Prostate gland (tissue), 2 donors: ENCODE results near the gene SRGAP1. TPM values are rescaled to one million over a fixed set of nuclear protein-coding genes. Genes with fewer than 3 reads are reported as not detected.
A peak's percentile ranks its signal among the peaks of the same experiment; 100 is the strongest.

Source experiments
- DNase-seq: peaks from one replicate; pipeline ENCODE4 v3.0.0-alpha.2; 2019; ENCODE audit warnings: low spot score
- H3K27ac ChIP-seq, 2 donors: fragments of 200-600 bp; sonication (generic); 2 replicates each; pipeline ENCODE4 v1.5.1; 2017 to 2019
- H3K27me3 ChIP-seq: fragments of 200-600 bp; sonication (generic); replicated peaks from 2 replicates; pipeline ENCODE4 v1.5.1; 2019; ENCODE audit not compliant: insufficient read depth
- H3K36me3 ChIP-seq, 2 donors: fragments of 200-600 bp; sonication (generic); 1 replicate in 1 of 2; 2 replicates in 1 of 2; pipeline versions ENCODE4 v1.5.1 to v1.8.1; 2017 to 2019
- H3K4me1 ChIP-seq: fragments of 200-600 bp; sonication (generic); replicated peaks from 2 replicates; pipeline ENCODE4 v1.5.1; 2019
- H3K4me3 ChIP-seq, 2 donors: fragments of 200-600 bp; sonication (generic); 2 replicates each; pipeline ENCODE4 v1.5.1; 2017 to 2019
- H3K9me3 ChIP-seq: fragments of 200-600 bp; sonication (generic); 2 replicates; pipeline ENCODE4 v1.5.1; 2017
- CTCF ChIP-seq, 4 experiments: fragments of 200-600 bp in 2 of 4; fragments of 450-650 bp in 2 of 4; sonication (generic) in 2 of 4; IDR thresholded peaks; 1 replicate in 3 of 4; 2 replicates in 1 of 4; pipeline ENCODE4 v1.5.1; 2016 to 2019; ENCODE audit warnings: antibody characterized with exemption in 4 of 4, mild to moderate bottlenecking in 2 of 4, moderate library complexity in 2 of 4
- POLR2A ChIP-seq: fragments of 450-650 bp; IDR thresholded peaks from one replicate; pipeline ENCODE4 v1.6.1; 2016; ENCODE audit warnings: antibody characterized with exemption, mild to moderate bottlenecking
- POLR2AphosphoS5 ChIP-seq: sonication (generic); formaldehyde crosslinking; IDR thresholded peaks from one replicate; pipeline ENCODE4 v1.6.1; 2017; ENCODE audit warnings: antibody characterized with exemption
- WGBS: methylation state at CpG from one replicate; pipeline ENCODE4 v1.1.5; 2018; 5-methylcytosine and 5-hydroxymethylcytosine counted together
- intact Hi-C: fragments of 100-400 bp; cut with DNase I; formaldehyde crosslinking; loops from one replicate; pipeline ENCODE4 v1.14.2; 2022
- total RNA-seq, 2 donors: library from RNA; depleted of rRNA; stranded (reverse); fragments of >200 nt; gene quantifications; one replicate each; pipeline ENCODE4 v1.1.0, GENCODE V29; 2016

SRGAP1 gene
- total RNA-seq, 2 donors from 2014 or later = 4.6 to 16.1 TPM

GRCh38 chr12:63948211-63948610 is 103.7 kb downstream of the SRGAP1 start:
- no peak for TF ChIP-seq POLR2A
- no peak for TF ChIP-seq CTCF (IDR thresholded peaks at IDR 0.05)
- no peak for TF ChIP-seq POLR2AphosphoS5

DNA sequence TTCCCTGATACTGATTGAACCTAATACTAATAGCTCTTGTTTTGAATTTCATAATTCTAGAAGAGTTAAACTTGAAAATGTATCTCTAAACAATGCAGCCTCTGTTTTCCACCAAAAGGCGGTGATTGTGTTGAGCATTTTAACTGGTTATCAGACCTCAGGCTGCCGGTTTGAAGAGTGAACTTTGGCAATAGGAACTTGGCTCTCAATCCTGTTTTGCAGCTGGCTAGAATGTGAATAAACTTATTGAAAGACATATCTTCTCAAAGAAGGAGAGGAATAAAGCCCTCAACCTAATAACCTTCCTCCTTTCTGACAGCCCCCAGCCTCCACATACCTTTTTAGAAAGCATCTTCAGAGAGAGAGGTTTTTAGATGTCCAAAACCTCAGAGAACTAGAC is 105.4 kb downstream of the SRGAP1 start:
- Histone ChIP-seq H3K27me3 (no peaks in the 10 kb centered on the region), H3K4me3 (no peak overlapping the region), H3K27ac (no peak overlapping the region), H3K36me3 (no peaks in the 10 kb centered on the region), H3K4me1 (no peaks in the 10 kb centered on the region), H3K9me3 (no peaks in the 10 kb centered on the region)
- intact Hi-C loops = no loop called here
- no peak for DNase-seq
- no peak for TF ChIP-seq CTCF (IDR thresholded peaks at IDR 0.05)
- TF ChIP-seq POLR2AphosphoS5 = no peak
- no peak for TF ChIP-seq POLR2A
- WGBS = 14% methylated on average over 2 of the region's 2 CpGs

More at GRCh38 chr12:63948211-63948610, 103.7 kb downstream of the SRGAP1 start:
- Histone ChIP-seq H3K4me1 (no peaks in the 10 kb centered on the region), H3K4me3 (no peak overlapping the region), H3K27me3 (no peaks in the 10 kb centered on the region), H3K36me3 (no peaks in the 10 kb centered on the region), H3K27ac (no peak overlapping the region), H3K9me3 (no peaks in the 10 kb centered on the region)
- intact Hi-C loops = no loop called here
- DNase-seq = no peak

DNA sequence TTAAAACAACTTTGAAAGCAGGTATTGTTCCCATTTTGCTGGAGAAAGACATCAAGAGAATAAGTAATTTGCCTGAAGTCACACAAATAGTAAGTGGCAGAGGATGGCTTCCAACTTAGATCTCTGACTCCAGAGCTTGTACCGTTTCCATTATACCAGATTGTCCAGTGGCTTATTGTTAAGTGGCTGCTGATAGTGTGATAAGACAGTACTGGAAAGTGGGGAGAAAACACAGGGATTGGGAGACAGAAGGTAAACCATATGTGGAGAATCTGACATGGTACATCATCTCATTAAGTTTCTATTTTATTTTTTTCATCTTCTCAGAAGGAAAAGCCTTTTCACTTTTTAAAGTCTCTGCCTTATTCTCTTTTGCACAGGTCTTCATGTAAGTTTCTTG is 108.5 kb downstream of the SRGAP1 start:
- TF ChIP-seq POLR2A = no peak
- no peak for TF ChIP-seq POLR2AphosphoS5
- no peak for TF ChIP-seq CTCF (IDR thresholded peaks at IDR 0.05)
- H3K36me3 ChIP-seq = no peaks in the 10 kb centered on the region
- no peaks in the 10 kb centered on the region for H3K4me1 ChIP-seq
- no peak for DNase-seq
- intact Hi-C loops = no loop called here
- H3K27ac ChIP-seq = no peak overlapping the region
- H3K4me3 ChIP-seq = no peak overlapping the region
- no peaks in the 10 kb centered on the region for H3K9me3 ChIP-seq
- H3K27me3 ChIP-seq = no peaks in the 10 kb centered on the region
- 72% methylated on average over 1 of the region's 1 CpG for WGBS

DNA sequence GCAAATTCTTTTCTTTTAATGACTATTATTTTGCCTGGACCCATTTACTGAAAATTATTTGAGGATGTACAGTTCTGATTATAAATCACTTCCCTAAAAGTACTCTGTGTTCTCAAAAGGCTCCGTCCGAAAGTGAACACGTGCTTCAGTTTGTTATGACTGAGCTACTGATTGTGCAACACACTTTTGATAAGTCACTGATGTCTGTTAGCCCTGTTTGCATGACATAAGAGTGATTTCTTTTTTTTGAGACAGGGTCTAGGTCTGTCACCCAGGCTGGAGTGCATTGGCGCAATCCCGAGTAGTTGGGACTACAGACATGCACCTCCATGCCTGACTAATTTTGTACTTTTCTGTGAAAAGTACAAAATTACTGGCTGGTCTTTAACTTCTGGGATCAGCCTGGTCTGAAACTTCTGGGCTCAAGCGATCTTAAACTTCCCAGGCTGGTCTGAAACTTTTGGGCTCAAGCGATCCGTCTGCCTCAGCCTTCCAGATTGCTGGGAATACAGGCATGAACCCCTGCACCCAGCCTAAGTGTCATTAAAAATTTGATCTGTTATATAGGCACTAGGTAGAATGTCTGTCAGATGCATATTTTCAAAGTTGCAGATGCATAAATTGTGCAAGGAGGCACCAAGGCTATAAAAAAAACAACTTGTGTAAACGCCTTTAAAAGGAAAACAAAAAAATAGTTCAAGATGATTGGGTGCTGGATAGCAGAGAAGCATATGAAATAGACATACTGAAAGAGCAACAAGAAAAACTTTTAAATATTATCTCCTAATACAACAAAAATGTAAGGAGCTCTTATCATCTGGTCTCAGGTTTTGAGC is 111.5 kb downstream of the SRGAP1 start:
- TF ChIP-seq POLR2AphosphoS5 (peak; percentile 68), CTCF (IDR thresholded peaks at IDR 0.05) (no peak), POLR2A (no peak)
- Histone ChIP-seq H3K4me1 (no peaks in the 10 kb centered on the region), H3K27ac (peak overlapping the region in 1 of 2 donors; percentile 31), H3K4me3 (no peak overlapping the region), H3K9me3 (no peaks in the 10 kb centered on the region), H3K27me3 (no peaks in the 10 kb centered on the region), H3K36me3 (no peaks in the 10 kb centered on the region)
- intact Hi-C loops = no loop called here
- WGBS = 49% methylated on average over 9 of the region's 9 CpGs
- DNase-seq = peak; percentile 24

- intact Hi-C loops = no loop called here
- Histone ChIP-seq H3K27ac (no peak overlapping the region), H3K36me3 (no peaks in the 10 kb centered on the region), H3K4me3 (no peak overlapping the region), H3K27me3 (no peaks in the 10 kb centered on the region), H3K4me1 (no peaks in the 10 kb centered on the region), H3K9me3 (no peaks in the 10 kb centered on the region)
- no peak for DNase-seq
- TF ChIP-seq POLR2AphosphoS5 (no peak), POLR2A (no peak), CTCF (IDR thresholded peaks at IDR 0.05) (no peak)
- 87% methylated on average over 5 of the region's 5 CpGs for WGBS
Measured at GRCh38 chr12:63957496-63957895, 113.0 kb downstream of the SRGAP1 start.
